Breast epithelium (tissue), 4 donors: ENCODE results near the gene C19orf38. TPM values are rescaled to one million over a fixed set of nuclear protein-coding genes. Genes with fewer than 3 reads are reported as not detected.

Source experiments
- DNase-seq, 2 donors: peaks; one replicate each; pipeline ENCODE4 v3.0.0-alpha.2; 2019; ENCODE audit warnings: low spot score in 2 of 2
- H3K27ac ChIP-seq, 2 donors: fragments of 200-600 bp; sonication (generic) in 1 of 2; one replicate each; pipeline ENCODE4 v1.5.1; 2016 to 2019; ENCODE audit warnings: mild to moderate bottlenecking in 1 of 2
- H3K27me3 ChIP-seq, 2 donors: fragments of 200-600 bp; sonication (generic) in 1 of 2; one replicate each; pipeline versions ENCODE4 v1.5.1 to v1.6.0; 2017 to 2019; ENCODE audit warnings: control low read depth in 1 of 2, mild to moderate bottlenecking in 1 of 2
- H3K36me3 ChIP-seq: fragments of 200-600 bp; one replicate; pipeline ENCODE4 v1.5.1; 2019
- H3K4me1 ChIP-seq, 2 donors: fragments of 200-600 bp; sonication (generic); one replicate each; pipeline ENCODE4 v1.5.1; 2016 to 2019; ENCODE audit warnings: control low read depth in 1 of 2
- H3K4me3 ChIP-seq, 3 donors: fragments of 200-600 bp; sonication (generic); 1 replicate in 2 of 3; 2 replicates in 1 of 3; pipeline ENCODE4 v1.5.1; 2016 to 2019; ENCODE audit warnings: mild to moderate bottlenecking in 3 of 3, moderate library complexity in 2 of 3
- H3K9me3 ChIP-seq, 2 donors: fragments of 200-600 bp; sonication (generic) in 1 of 2; one replicate each; pipeline ENCODE4 v1.5.1; 2016 to 2019; ENCODE audit warnings: control low read depth in 1 of 2
- POLR2A ChIP-seq: fragments of 450-650 bp; IDR thresholded peaks from one replicate; pipeline ENCODE4 v1.6.1; 2016; ENCODE audit warnings: antibody characterized with exemption, mild to moderate bottlenecking, moderate library complexity
- POLR2AphosphoS5 ChIP-seq, 3 donors: sonication (generic); formaldehyde crosslinking; IDR thresholded peaks; one replicate each; pipeline ENCODE4 v1.6.1; 2017; ENCODE audit warnings: antibody characterized with exemption in 3 of 3
- intact Hi-C: fragments of 100-400 bp; cut with DNase I; formaldehyde crosslinking; loops from one replicate; pipeline ENCODE4 v1.15.1; 2023; ENCODE audit warnings: low total_unique reads
- total RNA-seq, 3 donors: library from RNA; depleted of rRNA; stranded (reverse); fragments of >200 nt; gene quantifications; one replicate each; pipeline ENCODE4 v1.1.0, GENCODE V29; 2016
- TF ChIP-seq, protein P1 (sequence below), 3 donors: fragments of 450-650 bp; IDR thresholded peaks; one replicate each; pipeline ENCODE4 v1.5.1; 2016 to 2017; ENCODE audit warnings: antibody characterized with exemption in 3 of 3, mild to moderate bottlenecking in 3 of 3, moderate library complexity in 3 of 3

C19orf38 gene
- total RNA-seq, 3 donors from 2014 or later: 1.3 to 2.7 (median 2.0) TPM

- no peaks in the 10 kb centered on the region for H3K4me1 ChIP-seq
- intact Hi-C loops: no loop called here
- no peaks in the 10 kb centered on the region for H3K36me3 ChIP-seq
- no peaks in the 10 kb centered on the region for H3K9me3 ChIP-seq
- no peak for TF ChIP-seq POLR2AphosphoS5 (IDR thresholded peaks at IDR 0.05)
- no peak overlapping the region for H3K4me3 ChIP-seq
- peak overlapping the region; percentile 45 to 67 for H3K27ac ChIP-seq
- no peaks in the 10 kb centered on the region for H3K27me3 ChIP-seq
- no peak for DNase-seq
Observed at GRCh38 chr19:10812902-10813404, 35.3 kb upstream of the C19orf38 start.

DNA sequence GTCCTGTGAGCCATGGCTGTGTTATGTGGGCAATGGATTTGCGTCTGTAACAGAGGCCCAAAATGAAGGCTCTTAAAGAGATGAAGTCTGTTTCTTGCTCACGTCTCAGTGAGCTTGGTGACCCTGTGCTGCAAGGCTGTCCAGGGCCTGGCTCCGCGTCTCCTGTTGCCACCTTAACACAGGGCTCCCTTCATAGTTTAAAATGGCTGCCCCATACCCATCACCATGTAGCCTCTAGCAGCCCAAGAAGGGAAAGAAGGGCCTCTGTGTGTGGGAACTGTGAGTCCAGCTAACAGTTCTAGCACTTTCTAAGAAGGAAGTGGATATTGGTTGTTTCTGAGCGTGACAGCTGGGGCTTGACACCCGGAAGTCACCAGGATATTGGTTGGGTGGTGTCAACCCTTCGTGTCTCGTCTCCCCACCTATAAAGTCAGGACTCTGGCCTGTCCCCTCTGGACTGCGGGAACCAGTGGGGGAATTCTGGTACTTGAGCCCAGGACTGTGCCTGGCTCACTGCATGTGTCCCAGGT is 33.1 kb upstream of the C19orf38 start:
- peak overlapping the region in 1 of 3 donors; percentile 68 for H3K4me3 ChIP-seq
- H3K27ac ChIP-seq: peak overlapping the region in 1 of 2 donors; percentile 95
- no peak for DNase-seq
- intact Hi-C loops: no loop called here
- H3K36me3 ChIP-seq: no peaks in the 10 kb centered on the region
- TF ChIP-seq, protein P1, sequence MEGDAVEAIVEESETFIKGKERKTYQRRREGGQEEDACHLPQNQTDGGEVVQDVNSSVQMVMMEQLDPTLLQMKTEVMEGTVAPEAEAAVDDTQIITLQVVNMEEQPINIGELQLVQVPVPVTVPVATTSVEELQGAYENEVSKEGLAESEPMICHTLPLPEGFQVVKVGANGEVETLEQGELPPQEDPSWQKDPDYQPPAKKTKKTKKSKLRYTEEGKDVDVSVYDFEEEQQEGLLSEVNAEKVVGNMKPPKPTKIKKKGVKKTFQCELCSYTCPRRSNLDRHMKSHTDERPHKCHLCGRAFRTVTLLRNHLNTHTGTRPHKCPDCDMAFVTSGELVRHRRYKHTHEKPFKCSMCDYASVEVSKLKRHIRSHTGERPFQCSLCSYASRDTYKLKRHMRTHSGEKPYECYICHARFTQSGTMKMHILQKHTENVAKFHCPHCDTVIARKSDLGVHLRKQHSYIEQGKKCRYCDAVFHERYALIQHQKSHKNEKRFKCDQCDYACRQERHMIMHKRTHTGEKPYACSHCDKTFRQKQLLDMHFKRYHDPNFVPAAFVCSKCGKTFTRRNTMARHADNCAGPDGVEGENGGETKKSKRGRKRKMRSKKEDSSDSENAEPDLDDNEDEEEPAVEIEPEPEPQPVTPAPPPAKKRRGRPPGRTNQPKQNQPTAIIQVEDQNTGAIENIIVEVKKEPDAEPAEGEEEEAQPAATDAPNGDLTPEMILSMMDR (IDR thresholded peaks at IDR 0.05): no peak
- no peak for TF ChIP-seq POLR2A
- no peak for TF ChIP-seq POLR2AphosphoS5 (IDR thresholded peaks at IDR 0.05)
- no peaks in the 10 kb centered on the region for H3K27me3 ChIP-seq
- no peaks in the 10 kb centered on the region for H3K9me3 ChIP-seq
- no peaks in the 10 kb centered on the region for H3K4me1 ChIP-seq

DNA sequence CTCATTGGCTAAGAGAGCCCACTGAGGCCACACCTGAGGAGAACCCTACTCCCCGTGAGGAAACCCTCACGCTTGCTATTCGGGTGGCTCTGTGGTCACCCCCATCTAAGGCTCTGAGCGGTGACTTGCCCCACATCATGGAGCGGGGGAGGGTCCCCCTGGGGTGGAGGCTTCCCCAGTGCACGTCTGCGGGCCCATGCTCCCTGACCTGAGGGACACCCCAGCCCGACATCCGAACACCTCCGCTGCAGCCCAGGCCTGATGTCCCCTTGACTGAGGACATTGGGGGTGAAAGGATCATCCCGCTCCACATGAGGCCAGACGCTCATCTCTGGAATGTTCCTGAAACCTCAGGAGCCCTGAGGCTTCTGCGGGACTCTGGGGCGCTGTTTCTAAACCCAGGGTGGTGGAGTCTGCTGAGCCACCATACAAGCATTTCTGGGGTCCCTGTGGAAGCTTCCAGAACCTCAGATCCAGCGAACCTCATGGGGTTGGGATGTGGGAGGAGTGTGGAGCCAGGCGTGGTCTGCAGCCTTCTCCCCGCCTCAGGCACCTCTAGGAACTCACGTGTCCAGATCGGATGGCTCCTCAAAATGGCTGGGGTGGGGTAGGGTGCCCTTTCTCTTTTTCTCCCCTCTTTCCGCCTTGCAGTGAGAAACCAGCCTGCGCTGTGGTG is 32.1 kb upstream of the C19orf38 start:
- no peak for DNase-seq
- Histone ChIP-seq H3K27ac (peak overlapping the region; percentile 78 to 95), H3K36me3 (no peaks in the 10 kb centered on the region), H3K27me3 (no peaks in the 10 kb centered on the region), H3K4me1 (no peaks in the 10 kb centered on the region), H3K9me3 (no peaks in the 10 kb centered on the region), H3K4me3 (peak overlapping the region; percentile 49 to 68 (median 51))
- TF ChIP-seq POLR2AphosphoS5 (IDR thresholded peaks at IDR 0.05): no peak
- intact Hi-C loops: no loop called here

DNA sequence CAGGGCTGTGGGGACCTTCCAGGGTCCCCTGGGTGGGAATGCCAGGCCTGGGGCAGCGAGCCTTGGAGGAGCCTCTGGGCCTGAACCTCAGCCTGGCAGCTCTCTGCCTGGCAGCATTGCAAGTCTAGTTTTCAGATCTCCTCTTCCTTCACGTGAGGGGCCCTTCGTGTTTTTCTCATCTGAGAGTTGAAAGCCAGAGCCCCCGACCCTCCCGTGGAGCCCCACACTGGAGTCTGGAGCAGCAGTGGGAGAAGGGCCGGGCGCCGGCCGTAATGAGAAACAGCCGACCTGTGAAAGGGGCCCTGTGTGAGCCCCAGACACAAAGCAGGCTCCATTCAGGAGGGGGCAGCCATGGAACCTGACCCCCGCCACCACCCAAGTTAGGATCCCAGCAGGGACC is 31.5 kb upstream of the C19orf38 start:
- no peaks in the 10 kb centered on the region for H3K4me1 ChIP-seq
- no peak for DNase-seq
- H3K27me3 ChIP-seq: no peaks in the 10 kb centered on the region
- peak overlapping the region; percentile 49 to 68 (median 51) for H3K4me3 ChIP-seq
- no peaks in the 10 kb centered on the region for H3K9me3 ChIP-seq
- H3K27ac ChIP-seq: peak overlapping the region; percentile 78 to 95
- H3K36me3 ChIP-seq: no peaks in the 10 kb centered on the region
- TF ChIP-seq, protein P1 (IDR thresholded peaks at IDR 0.05): no peak
- TF ChIP-seq POLR2A (no peak), POLR2AphosphoS5 (IDR thresholded peaks at IDR 0.05) (no peak)
- intact Hi-C loops: no loop called here

DNA sequence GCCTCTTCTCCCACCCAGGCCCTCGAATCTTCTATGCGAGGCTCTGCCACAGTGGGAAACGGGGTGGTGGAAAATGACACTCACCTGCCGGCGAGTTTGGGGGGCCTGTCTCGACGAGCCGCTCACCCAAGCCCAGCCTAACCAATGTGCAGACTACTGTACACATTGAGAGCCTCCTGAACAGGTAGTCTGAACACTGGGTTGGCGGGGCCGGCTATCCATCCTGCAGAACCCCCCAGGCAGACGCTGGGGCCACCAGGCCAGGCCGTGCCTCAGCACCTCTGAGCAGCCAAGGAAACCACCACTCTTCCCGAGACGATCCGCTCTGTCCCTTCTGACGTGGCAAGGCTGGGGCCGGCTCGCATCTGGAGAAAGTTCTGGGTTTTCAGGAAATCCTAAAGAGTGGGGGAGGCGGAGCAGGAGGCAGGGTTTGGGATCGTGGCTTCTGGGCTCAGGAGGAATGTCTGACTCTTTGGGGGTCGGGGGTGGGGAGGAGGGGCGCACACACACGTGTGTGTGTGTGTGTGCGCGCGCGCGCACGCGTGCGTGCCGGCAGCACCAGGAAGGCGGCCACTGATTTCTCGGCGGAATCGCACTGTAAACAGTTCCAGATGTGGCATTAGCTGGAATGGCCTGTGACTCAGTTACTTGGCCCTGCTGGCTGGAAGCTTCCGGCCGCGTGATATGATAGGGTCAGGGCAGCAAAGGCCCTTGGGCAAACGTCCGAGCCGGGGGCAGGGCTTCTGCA is 30.8 kb upstream of the C19orf38 start:
- Histone ChIP-seq H3K4me1 (no peaks in the 10 kb centered on the region), H3K9me3 (no peaks in the 10 kb centered on the region), H3K27ac (peak overlapping the region; percentile 78 to 95), H3K27me3 (no peaks in the 10 kb centered on the region), H3K36me3 (no peaks in the 10 kb centered on the region), H3K4me3 (peak overlapping the region; percentile 49 to 68 (median 51))
- peak in 1 of 2 donors; percentile 43 for DNase-seq
- intact Hi-C loops: no loop called here
- peak; percentile 48 to 70 (median 61) for TF ChIP-seq POLR2AphosphoS5 (IDR thresholded peaks at IDR 0.05)
- TF ChIP-seq, protein P1 (IDR thresholded peaks at IDR 0.05): no peak
